Endothelial cell of umbilical vein (primary cell): ENCODE measurements around the gene DNAJC12. TPM values are rescaled to one million over a fixed set of nuclear protein-coding genes. Genes with fewer than 3 reads are reported as not detected.

Experiments used
- BruUV-seq: library from RNA; stranded (reverse); fragments of 400-500 nt; replicated peaks from 2 replicates; lab custom pipeline; 2021; lab: Mats Ljungman, UMichigan
- CTCF ChIA-PET: fragments of 300-600, 350-600 bp; sonication (Branson Sonifier 250); formaldehyde crosslinking; loops from one replicate; lab custom pipeline; 2021; ENCODE audit warnings: antibody characterized with exemption, inconsistent platforms; lab: Charles Lee
- POLR2A ChIA-PET: fragments of 300-600, 350-600 bp; sonication (Branson Sonifier 250); formaldehyde crosslinking; loops from one replicate; lab custom pipeline; 2021; ENCODE audit warnings: antibody characterized with exemption, inconsistent platforms; lab: Charles Lee
- DNase-seq: peaks from one replicate; pipeline ENCODE4 v3.0.0-alpha.2; 2011; ENCODE audit warnings: low read depth, low spot score
- FAIRE-seq: peaks from 2 replicates; lab custom pipeline; 2011; peaks lifted over from hg19 to GRCh38; lab: Jason Lieb, UNC
- H2AFZ ChIP-seq: 2 replicates; pipeline ENCODE4 v1.6.0; 2012; ENCODE audit warnings: low read depth, low read length, control low read depth, inconsistent platforms
- H3K27ac ChIP-seq: 2 replicates; pipeline ENCODE4 v1.5.1; 2011; ENCODE audit warnings: low read depth, mild to moderate bottlenecking, control low read depth, low read length, moderate library complexity; ENCODE audit not compliant: insufficient read depth
- H3K27me3 ChIP-seq, 2 experiments: 2 replicates each; pipeline versions ENCODE4 v1.6.0 to v1.6.1; 2011; ENCODE audit warnings: low read length in 2 of 2, mixed read lengths in 1 of 2; ENCODE audit not compliant: control insufficient read depth in 2 of 2, insufficient read depth in 2 of 2
- H3K36me3 ChIP-seq, 2 experiments: 2 replicates in 1 of 2; 3 replicates in 1 of 2; pipeline ENCODE4 v1.5.1; 2011; ENCODE audit warnings: low read length in 2 of 2, mild to moderate bottlenecking in 1 of 2, moderate library complexity in 1 of 2; ENCODE audit not compliant: control insufficient read depth in 2 of 2, insufficient read depth in 2 of 2; ENCODE audit errors: extremely low read depth in 1 of 2
- H3K4me1 ChIP-seq: 3 replicates; pipeline ENCODE4 v1.5.1; 2011; ENCODE audit warnings: mild to moderate bottlenecking, low read length; ENCODE audit not compliant: control insufficient read depth, insufficient read depth; ENCODE audit errors: extremely low read depth
- H3K4me2 ChIP-seq: 2 replicates; pipeline ENCODE4 v1.6.1; 2011; ENCODE audit warnings: low read length, control low read depth, mixed read lengths; ENCODE audit not compliant: insufficient read depth
- H3K4me3 ChIP-seq, 3 experiments: fragments of 200-600 bp in 1 of 3; sonication (generic), shearing (Covaris generic) in 1 of 3; replicated peaks in 1 of 3; 2 replicates each; pipeline ENCODE4 v1.5.1; 2011 to 2016; ENCODE audit warnings: control low read depth in 3 of 3, low read length in 3 of 3, mild to moderate bottlenecking in 2 of 3, inconsistent platforms in 1 of 3, low read depth in 1 of 3, moderate library complexity in 1 of 3; ENCODE audit not compliant: insufficient read depth in 1 of 3
- H3K79me2 ChIP-seq: 2 replicates; pipeline ENCODE4 v1.6.0; 2012; ENCODE audit warnings: low read length, inconsistent platforms; ENCODE audit not compliant: control insufficient read depth, insufficient read depth
- H3K9ac ChIP-seq: replicated peaks from 2 replicates; pipeline ENCODE3; 2011; ENCODE audit warnings: low read length, control low read depth; ENCODE audit not compliant: insufficient read depth; ENCODE audit errors: extremely low read depth
- H3K9me1 ChIP-seq: replicated peaks from 3 replicates; pipeline ENCODE4 v1.6.0; 2011; ENCODE audit warnings: mild to moderate bottlenecking, low read length; ENCODE audit not compliant: control insufficient read depth, insufficient read depth; ENCODE audit errors: extremely low read depth
- H3K9me3 ChIP-seq: replicated peaks from 2 replicates; pipeline ENCODE4 v1.5.1; 2012; ENCODE audit warnings: low read length, inconsistent platforms; ENCODE audit not compliant: control insufficient read depth, insufficient read depth
- H4K20me1 ChIP-seq: replicated peaks from 2 replicates; pipeline ENCODE3; 2011; ENCODE audit warnings: mild to moderate bottlenecking, low read length; ENCODE audit not compliant: control insufficient read depth, insufficient read depth; ENCODE audit errors: extremely low read depth
- CTCF ChIP-seq, 2 donors: IDR thresholded peaks; 1 replicate in 1 of 2; 2 replicates in 1 of 2; pipeline ENCODE4 v1.5.1; 2011; ENCODE audit warnings: low read length in 2 of 2, mild to moderate bottlenecking in 2 of 2, moderate library complexity in 2 of 2, control low read depth in 1 of 2, inconsistent platforms in 1 of 2, low read depth in 1 of 2; ENCODE audit not compliant: insufficient read depth in 1 of 2; ENCODE audit errors: extremely low read depth in 1 of 2
- EZH2 ChIP-seq: IDR thresholded peaks from 2 replicates; pipeline ENCODE4 v1.6.1; 2012; ENCODE audit warnings: borderline replicate concordance, low read depth, mild to moderate bottlenecking, moderate library complexity, low read length, inconsistent platforms; ENCODE audit not compliant: severe bottlenecking
- FOS ChIP-seq: IDR thresholded peaks from 2 replicates; pipeline ENCODE4 v1.6.1; 2011; ENCODE audit warnings: mild to moderate bottlenecking, low read length, moderate library complexity, borderline replicate concordance; ENCODE audit not compliant: insufficient read depth
- GATA2 ChIP-seq: IDR thresholded peaks from 2 replicates; pipeline ENCODE4 v1.7.0; 2011; ENCODE audit warnings: low read depth, mild to moderate bottlenecking, moderate library complexity, mixed read lengths, low read length; ENCODE audit not compliant: insufficient read length, insufficient read depth
- JUN ChIP-seq: IDR thresholded peaks from 2 replicates; pipeline ENCODE4 v1.6.1; 2011; ENCODE audit warnings: borderline replicate concordance, low read depth; ENCODE audit not compliant: insufficient read length, insufficient read depth
- MYC ChIP-seq: IDR thresholded peaks from one replicate; pipeline ENCODE4 v1.6.1; 2011; ENCODE audit warnings: mild to moderate bottlenecking, low read depth, low read length
- POLR2A ChIP-seq: IDR thresholded peaks from 2 replicates; pipeline ENCODE4 v1.6.1; 2012; ENCODE audit warnings: low read depth, mild to moderate bottlenecking, control low read depth, low read length
- POLR2AphosphoS5 ChIP-seq: IDR thresholded peaks from 2 replicates; pipeline ENCODE4 v1.6.1; 2012; ENCODE audit warnings: low read depth, mild to moderate bottlenecking, control low read depth, low read length, moderate library complexity; ENCODE audit not compliant: insufficient read depth
- dilution Hi-C: fragments of 300-500 bp; cut with MboI; formaldehyde crosslinking; loops from one replicate; pipeline ENCODE4 v1.15.0; 2019; ENCODE audit warnings: low sequenced_read_pairs; ENCODE audit not compliant: extremely low pct_ligation_motif_present
- intact Hi-C: fragments of 100-400 bp; cut with micrococcal nuclease; formaldehyde crosslinking; loops from one replicate; pipeline ENCODE4 v1.10.0; 2022
- polyA plus RNA-seq, 4 experiments: library from polyadenylated mRNA; depleted of rRNA in 3 of 4; stranded (reverse) in 3 of 4; unstranded in 1 of 4; fragments of >200 nt; gene quantifications; 2 replicates each; pipeline versions ENCODE4 v1.2.1 to v1.2.3, GENCODE V29; 2011 to 2012; ENCODE audit warnings: missing spikeins in 1 of 4
- total RNA-seq: library from RNA; stranded (reverse); gene quantifications from 2 replicates; pipeline ENCODE4 v1.2.3, GENCODE V29; 2021
- TF ChIP-seq, protein P1 (sequence below): IDR thresholded peaks from 2 replicates; pipeline ENCODE4 v1.6.1; 2011; ENCODE audit not compliant: insufficient read depth, insufficient read length

The DNAJC12 gene
- total and polyA plus RNA-seq, 2 donors (not counting 3 experiments of a cell fraction or from before 2014, with no cell fraction given): 0.54 to 1.0 TPM

DNA sequence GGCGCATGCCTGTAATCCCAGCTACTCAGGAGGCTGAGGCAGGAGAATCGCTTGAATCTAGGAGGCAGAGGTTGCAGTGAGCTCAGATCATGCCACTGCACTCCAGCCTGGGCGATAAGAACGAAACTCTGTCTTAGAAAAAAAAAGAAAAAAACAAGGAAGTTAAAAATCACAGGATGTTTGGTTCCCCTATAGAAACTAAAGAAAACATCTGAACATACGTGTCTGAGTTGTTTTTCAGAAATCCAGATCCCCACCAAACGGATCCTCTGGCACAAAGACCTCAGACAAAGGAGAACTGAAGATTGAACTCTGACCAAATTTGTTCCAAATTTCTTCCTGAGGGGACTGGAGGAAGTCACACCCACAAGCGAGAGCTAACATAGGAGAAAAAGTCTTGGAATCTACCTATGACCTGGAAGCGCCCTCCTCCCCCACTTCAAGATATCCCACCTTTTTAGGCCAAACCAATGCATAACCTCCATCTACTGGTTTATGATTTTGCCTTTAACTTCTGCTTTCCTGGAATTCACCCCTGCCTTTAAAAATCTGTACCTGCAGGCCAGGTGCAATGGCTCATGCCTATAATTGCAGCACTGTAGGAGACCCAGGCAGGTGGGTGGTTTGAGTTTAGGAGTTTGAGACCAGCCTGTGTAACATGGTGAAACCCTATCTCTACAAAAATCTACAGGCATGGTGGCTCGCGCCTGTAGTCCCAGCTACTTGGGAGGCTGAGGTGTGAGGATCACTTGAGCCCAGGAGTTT, 26.8 kb upstream of the DNAJC12 start:
- FAIRE-seq (no peak), DNase-seq (no peak)
- CTCF ChIA-PET: interaction anchor here (1.3 to 3.3 kb wide), 3 partner anchors 10 to 348 kb away, joined by 3 to 17 read pairs (median 4); no protein-coding TSS in a partner anchor
- BruUV-seq: no TSS peak
- no peaks in the 10 kb centered on the region for H3K79me2 ChIP-seq
- TF ChIP-seq MYC: no peak
- no peak for TF ChIP-seq EZH2
- TF ChIP-seq, protein P1, sequence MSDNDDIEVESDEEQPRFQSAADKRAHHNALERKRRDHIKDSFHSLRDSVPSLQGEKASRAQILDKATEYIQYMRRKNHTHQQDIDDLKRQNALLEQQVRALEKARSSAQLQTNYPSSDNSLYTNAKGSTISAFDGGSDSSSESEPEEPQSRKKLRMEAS: no peak
- no peak for TF ChIP-seq FOS
- no peak for TF ChIP-seq POLR2A
- TF ChIP-seq POLR2AphosphoS5: no peak
- no peak for TF ChIP-seq CTCF (IDR thresholded peaks at IDR 0.05; ENCODE audit: extremely low read depth in 1 of 2, insufficient read depth in 1 of 2, low read depth in 1 of 2, low read length in 2 of 2)
- TF ChIP-seq JUN: no peak
- TF ChIP-seq GATA2: no peak
- H3K4me1 ChIP-seq: no peaks in the 10 kb centered on the region
- H3K9me1 ChIP-seq: no peaks in the 10 kb centered on the region
- dilution Hi-C loops: no loop called here
- no peaks in the 10 kb centered on the region for H3K27me3 ChIP-seq
- H3K36me3 ChIP-seq: no peaks in the 10 kb centered on the region
- H3K9ac ChIP-seq: no peak overlapping the region
- intact Hi-C loops: no loop called here
- POLR2A ChIA-PET: no interaction called here
- no peaks in the 10 kb centered on the region for H4K20me1 ChIP-seq
- H3K9me3 ChIP-seq: no peaks in the 10 kb centered on the region
- H3K4me2 ChIP-seq: no peak overlapping the region
- no peak overlapping the region for H2AFZ ChIP-seq
- no peak overlapping the region for H3K4me3 ChIP-seq
- H3K27ac ChIP-seq: no peak overlapping the region
